Loucy (cell line): ENCODE results near the gene RPS6KB2.
A peak's percentile ranks its signal among the peaks of the same experiment; 100 is the strongest.

ENCODE experiments used
- H2AFZ ChIP-seq: fragments of 200-600 bp; sonication (generic); 2 replicates; pipeline ENCODE4 v1.6.0; 2016; ENCODE audit warnings: antibody characterized with exemption, mild to moderate bottlenecking, low read length, moderate library complexity
- H3F3A ChIP-seq: fragments of 200-600 bp; 2 replicates; pipeline ENCODE4 v1.6.0; 2016; ENCODE audit warnings: antibody characterized with exemption, low read depth, mild to moderate bottlenecking
- H3K27me3 ChIP-seq: fragments of 200-600 bp; sonication (generic); 2 replicates; pipeline ENCODE4 v1.6.1; 2014; ENCODE audit warnings: low read length, mild to moderate bottlenecking; ENCODE audit not compliant: insufficient read depth, poor library complexity, severe bottlenecking
- H3K36me3 ChIP-seq: fragments of 200-600 bp; sonication (generic); 2 replicates; pipeline ENCODE4 v1.6.1; 2016; ENCODE audit warnings: low read length; ENCODE audit not compliant: insufficient read depth
- H3K4me1 ChIP-seq: fragments of 200-600 bp; sonication (generic); 2 replicates; pipeline ENCODE4 v1.5.1; 2014; ENCODE audit warnings: low read length, mild to moderate bottlenecking; ENCODE audit not compliant: insufficient read depth, poor library complexity, severe bottlenecking
- H3K4me2 ChIP-seq: fragments of 200-600 bp; sonication (generic); 2 replicates; pipeline ENCODE4 v1.6.0; 2014; ENCODE audit warnings: antibody characterized with exemption, low read length, low read depth, mild to moderate bottlenecking; ENCODE audit not compliant: poor library complexity, severe bottlenecking
- H3K4me3 ChIP-seq: fragments of 200-600 bp; sonication (generic); 2 replicates; pipeline ENCODE4 v1.5.1; 2014; ENCODE audit warnings: low read length, mild to moderate bottlenecking, mixed read lengths; ENCODE audit not compliant: poor library complexity, severe bottlenecking
- H3K79me2 ChIP-seq: fragments of 200-600 bp; sonication (generic); 2 replicates; pipeline ENCODE4 v1.6.1; 2014; ENCODE audit warnings: low read length; ENCODE audit not compliant: insufficient read depth
- H3K9ac ChIP-seq: fragments of 200-600 bp; sonication (generic); 2 replicates; pipeline ENCODE4 v1.6.0; 2014; ENCODE audit warnings: mild to moderate bottlenecking, low read depth, low read length, moderate library complexity; ENCODE audit not compliant: poor library complexity, severe bottlenecking
- H3K9me2 ChIP-seq: fragments of 200-600 bp; sonication (generic); replicated peaks from 2 replicates; pipeline ENCODE4 v1.6.1; 2016; ENCODE audit warnings: low read depth, low read length, mixed read lengths
- H3K9me3 ChIP-seq: fragments of 200-600 bp; sonication (generic); 2 replicates; pipeline ENCODE4 v1.6.1; 2014; ENCODE audit warnings: mild to moderate bottlenecking, antibody characterized with exemption, low read length, low read depth; ENCODE audit not compliant: insufficient read depth
- H4K20me1 ChIP-seq: fragments of 200-600 bp; sonication (generic); 2 replicates; pipeline ENCODE4 v1.6.0; 2014; ENCODE audit warnings: antibody characterized with exemption, low read length, mild to moderate bottlenecking; ENCODE audit not compliant: insufficient read depth, poor library complexity, severe bottlenecking
- CTCF ChIP-seq: fragments of 200-600 bp; sonication (generic); conservative IDR thresholded peaks from 2 replicates; pipeline ENCODE4 v1.5.1; 2014; ENCODE audit warnings: mild to moderate bottlenecking, antibody characterized with exemption, low read length
- EZH2phosphoT487 ChIP-seq: fragments of 200-600 bp; IDR thresholded peaks from 2 replicates; pipeline ENCODE4 v1.6.1; 2018; ENCODE audit warnings: antibody characterized with exemption, mild to moderate bottlenecking, moderate library complexity, borderline replicate concordance

Gene RPS6KB2

GRCh38 chr11:67435727-67436458 is 7.6 kb downstream of the RPS6KB2 start:
- peaks cover 92% of the 10 kb centered on the region for H3K79me2 ChIP-seq
- H3K4me2 ChIP-seq, result peak overlapping the region; percentile 96
- no peaks in the 10 kb centered on the region for H3K9me3 ChIP-seq
- peak overlapping the region; percentile 100 for H3K9ac ChIP-seq
- H3K4me1 ChIP-seq, result peaks cover 53% of the 10 kb centered on the region
- 0 out of 2 replicates have a peak, but pooled peaks cover 4% of the 10 kb centered on the region for H3F3A ChIP-seq
- no peaks in the 10 kb centered on the region for H3K27me3 ChIP-seq
- peak overlapping the region; percentile 100 for H3K4me3 ChIP-seq
- peaks cover 20% of the 10 kb centered on the region; the same call in 1 of the 2 replicates for H3K36me3 ChIP-seq
- peaks cover 50% of the 10 kb centered on the region for H4K20me1 ChIP-seq
- no peaks in the 10 kb centered on the region for H3K9me2 ChIP-seq
- no peak for TF ChIP-seq EZH2phosphoT487
- no peak for TF ChIP-seq CTCF
- H2AFZ ChIP-seq, result no peak overlapping the region

GRCh38 chr11:67436459-67437081 is 8.3 kb downstream of the RPS6KB2 start:
- Histone ChIP-seq H3F3A (0 out of 2 replicates have a peak, but pooled peaks cover 4% of the 10 kb centered on the region), H3K4me3 (peak overlapping the region; percentile 100), H3K4me2 (peak overlapping the region; percentile 96), H3K27me3 (no peaks in the 10 kb centered on the region), H3K9ac (peak overlapping the region; percentile 100), H3K79me2 (peaks cover 87% of the 10 kb centered on the region), H3K4me1 (peaks cover 53% of the 10 kb centered on the region), H3K36me3 (peaks cover 20% of the 10 kb centered on the region; the same call in 1 of the 2 replicates), H3K9me3 (no peaks in the 10 kb centered on the region), H2AFZ (no peak overlapping the region), H4K20me1 (peaks cover 50% of the 10 kb centered on the region), H3K9me2 (no peaks in the 10 kb centered on the region)
- no peak for TF ChIP-seq CTCF
- TF ChIP-seq EZH2phosphoT487, result no peak

GRCh38 chr11:67437082-67437808 is 9.0 kb downstream of the RPS6KB2 start, which contains the start of gene PTPRCAP:
Gene PTPRCAP, minus strand, starts transcription at chr11:67437682. Its CDS starts 63 bp downstream, at chr11:67437619.
- peak within 1 kb of the TSS; percentile 96 for H3K4me2 ChIP-seq
- H3F3A ChIP-seq, result 0 out of 2 replicates have a peak, but pooled peaks cover 4% of the 10 kb centered on the region
- peak within 1 kb of the TSS; percentile 100 for H3K4me3 ChIP-seq
- H3K27me3 ChIP-seq, result no peaks in the 10 kb centered on the region
- peak within 1 kb of the TSS; percentile 100 for H3K9ac ChIP-seq
- H3K9me2 ChIP-seq, result no peaks in the 10 kb centered on the region
- no peak within 1 kb of the TSS for H2AFZ ChIP-seq
- H3K9me3 ChIP-seq, result no peaks in the 10 kb centered on the region
- H4K20me1 ChIP-seq, result peaks cover 46% of the 10 kb centered on the region
- no peak for TF ChIP-seq EZH2phosphoT487
- TF ChIP-seq CTCF, result no peak
- peaks cover 20% of the 10 kb centered on the region; the same call in 1 of the 2 replicates for H3K36me3 ChIP-seq
- peaks cover 53% of the 10 kb centered on the region for H3K4me1 ChIP-seq
- peaks cover 80% of the 10 kb centered on the region for H3K79me2 ChIP-seq
